Activated gamma-delta T cell treated with Interleukin-2 at 50 U/mL for 16 hours (primary cell): ENCODE data around the gene SPATA7.
"Not testable (repeated sequence)": the region's sequence is repeated elsewhere in the genome, so short reads cannot be mapped to it uniquely, and the experiment has no call there.

Experiments used
- DNase-seq: peaks from one replicate; pipeline ENCODE4 v3.0.0-alpha.2; 2020

The SPATA7 gene, protein sequence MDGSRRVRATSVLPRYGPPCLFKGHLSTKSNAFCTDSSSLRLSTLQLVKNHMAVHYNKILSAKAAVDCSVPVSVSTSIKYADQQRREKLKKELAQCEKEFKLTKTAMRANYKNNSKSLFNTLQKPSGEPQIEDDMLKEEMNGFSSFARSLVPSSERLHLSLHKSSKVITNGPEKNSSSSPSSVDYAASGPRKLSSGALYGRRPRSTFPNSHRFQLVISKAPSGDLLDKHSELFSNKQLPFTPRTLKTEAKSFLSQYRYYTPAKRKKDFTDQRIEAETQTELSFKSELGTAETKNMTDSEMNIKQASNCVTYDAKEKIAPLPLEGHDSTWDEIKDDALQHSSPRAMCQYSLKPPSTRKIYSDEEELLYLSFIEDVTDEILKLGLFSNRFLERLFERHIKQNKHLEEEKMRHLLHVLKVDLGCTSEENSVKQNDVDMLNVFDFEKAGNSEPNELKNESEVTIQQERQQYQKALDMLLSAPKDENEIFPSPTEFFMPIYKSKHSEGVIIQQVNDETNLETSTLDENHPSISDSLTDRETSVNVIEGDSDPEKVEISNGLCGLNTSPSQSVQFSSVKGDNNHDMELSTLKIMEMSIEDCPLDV

DNA sequence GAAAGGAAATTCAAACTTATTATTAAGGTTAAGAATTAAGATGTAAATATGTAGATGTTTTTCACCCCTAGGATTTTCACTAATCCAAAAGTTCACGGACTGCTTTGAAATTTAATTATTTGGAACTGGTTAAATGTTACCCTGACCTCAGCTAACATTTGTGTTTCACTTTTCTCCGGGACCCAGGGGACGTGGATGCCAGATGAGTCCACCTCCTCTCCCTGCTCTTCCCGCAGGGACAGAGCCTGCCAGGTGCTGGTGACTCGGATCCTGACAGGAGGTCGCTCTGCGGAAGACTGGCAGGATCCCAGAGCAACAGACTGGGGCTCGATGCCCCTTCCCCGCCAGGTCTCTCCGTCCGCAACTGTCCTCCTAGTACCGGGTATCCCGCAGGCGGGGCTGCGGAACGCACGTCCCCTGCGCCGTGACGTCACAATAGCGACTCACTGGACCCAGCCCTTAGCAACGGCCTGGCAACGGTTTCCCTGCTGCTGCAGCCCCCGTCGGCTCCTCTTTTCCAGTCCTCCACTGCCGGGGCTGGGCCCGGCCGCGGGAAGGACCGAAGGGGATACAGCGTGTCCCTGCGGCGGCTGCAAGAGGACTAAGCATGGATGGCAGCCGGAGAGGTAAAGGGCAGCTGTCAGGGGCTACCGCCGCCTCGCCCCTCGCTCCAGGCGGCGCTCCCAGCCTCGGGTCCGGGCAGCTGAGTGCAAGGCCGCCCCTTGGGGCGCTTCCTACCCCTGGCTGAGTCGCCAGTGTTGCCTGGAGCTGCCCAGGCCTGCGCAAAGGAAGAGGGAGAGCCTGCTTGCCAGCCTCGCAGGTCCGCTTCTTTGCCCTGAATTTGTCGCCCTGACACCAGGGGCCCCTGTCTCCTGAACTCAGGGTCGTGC is at the start of gene SPATA7:
SPATA7 (plus strand) TSS at position 446 of the 890 bp plus-strand sequence; CDS start at position 608, 162 bp downstream.
- DNase-seq = peak; percentile 71

GRCh38 chr14:88340357-88340756 is 45.1 kb upstream of the SPATA7 start:
- DNase-seq = no peak

DNA sequence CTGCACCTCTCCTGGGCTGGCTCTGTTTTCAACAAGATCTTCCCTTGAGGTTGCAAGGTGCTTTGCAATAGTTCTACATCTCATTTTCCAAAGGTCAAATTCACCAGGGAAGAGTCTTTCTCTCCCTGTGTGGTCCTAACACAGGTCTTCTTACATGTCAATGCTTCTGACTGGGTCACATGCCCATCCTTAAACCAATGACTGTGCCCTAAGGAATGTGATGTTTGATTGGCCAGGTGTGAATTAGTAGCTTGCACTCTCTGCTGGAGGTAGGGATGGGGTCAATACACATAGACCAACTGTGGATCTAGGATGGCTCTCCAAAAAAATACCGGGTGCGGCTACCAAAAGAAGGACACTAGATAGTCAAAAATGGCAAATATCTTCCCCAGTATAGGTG is 42.5 kb upstream of the SPATA7 start:
- DNase-seq = no peak

GRCh38 chr14:88346048-88346639 is 39.3 kb upstream of the SPATA7 start:
- no peak for DNase-seq

DNA sequence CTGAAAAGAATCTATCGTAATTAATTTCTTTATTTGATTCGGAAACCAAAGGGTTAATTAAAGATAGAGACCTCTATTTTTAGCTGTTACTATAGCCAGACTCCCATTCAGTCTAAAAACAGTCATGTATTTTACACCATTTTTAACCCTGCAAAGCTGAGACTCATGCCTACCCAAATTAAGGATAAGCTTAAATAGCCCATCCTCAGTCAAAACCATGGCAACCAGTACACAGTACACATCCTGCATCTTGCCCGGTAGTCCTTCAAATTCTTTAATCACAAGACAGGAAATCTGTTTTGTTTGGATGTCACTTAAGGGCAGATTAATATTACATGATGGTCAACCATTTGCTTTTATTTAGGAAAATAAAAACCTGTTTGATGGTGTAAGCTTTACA is 36.9 kb upstream of the SPATA7 start:
- DNase-seq = no peak

GRCh38 chr14:88351966-88352691 is 33.3 kb upstream of the SPATA7 start:
- DNase-seq = no peak

- no peak for DNase-seq
Measured at GRCh38 chr14:88352698-88353097, 32.8 kb upstream of the SPATA7 start.

- DNase-seq = no peak
Measured at GRCh38 chr14:88354358-88354757, 31.1 kb upstream of the SPATA7 start.

- no peak for DNase-seq
Measured at GRCh38 chr14:88359500-88359899, 26.0 kb upstream of the SPATA7 start.

GRCh38 chr14:88363644-88364043 is 21.8 kb upstream of the SPATA7 start:
- no peak for DNase-seq

GRCh38 chr14:88364710-88365413 is 20.6 kb upstream of the SPATA7 start:
- no peak for DNase-seq

GRCh38 chr14:88369496-88369895 is 16.0 kb upstream of the SPATA7 start:
- DNase-seq = no peak

DNA sequence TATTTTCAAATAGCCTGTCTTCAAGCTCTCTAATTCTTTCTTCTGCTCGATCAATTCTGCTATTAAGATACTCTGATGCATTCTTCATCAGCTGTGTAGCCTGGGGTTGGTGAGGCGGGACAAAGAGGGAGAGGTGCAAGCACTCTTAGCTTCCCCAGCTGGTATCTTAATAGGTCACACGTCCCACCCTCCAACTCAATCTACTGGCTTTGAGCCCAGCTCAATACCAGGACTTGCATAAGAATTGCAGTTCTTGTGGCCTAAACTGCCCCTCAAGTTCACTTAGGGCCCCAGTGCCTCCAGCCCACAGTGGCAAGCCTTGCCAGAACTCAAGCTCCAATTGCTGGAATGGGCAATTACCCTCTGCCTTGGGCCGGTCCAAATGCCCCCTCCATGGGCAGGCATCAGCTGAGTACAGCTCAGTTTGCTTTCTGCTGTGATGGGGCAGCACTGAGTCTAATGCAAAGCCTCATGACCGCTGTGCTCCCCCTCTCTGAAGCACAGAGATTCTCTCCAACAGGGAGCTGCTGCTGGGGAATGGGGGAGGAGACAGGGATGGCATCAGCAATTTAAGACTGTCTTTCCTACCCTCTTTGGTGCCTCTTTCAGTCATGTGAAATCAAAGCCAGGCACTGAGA is 5.6 kb upstream of the SPATA7 start:
- no peak for DNase-seq

GRCh38 chr14:88380405-88380804 is 5.1 kb upstream of the SPATA7 start:
- no peak for DNase-seq

DNA sequence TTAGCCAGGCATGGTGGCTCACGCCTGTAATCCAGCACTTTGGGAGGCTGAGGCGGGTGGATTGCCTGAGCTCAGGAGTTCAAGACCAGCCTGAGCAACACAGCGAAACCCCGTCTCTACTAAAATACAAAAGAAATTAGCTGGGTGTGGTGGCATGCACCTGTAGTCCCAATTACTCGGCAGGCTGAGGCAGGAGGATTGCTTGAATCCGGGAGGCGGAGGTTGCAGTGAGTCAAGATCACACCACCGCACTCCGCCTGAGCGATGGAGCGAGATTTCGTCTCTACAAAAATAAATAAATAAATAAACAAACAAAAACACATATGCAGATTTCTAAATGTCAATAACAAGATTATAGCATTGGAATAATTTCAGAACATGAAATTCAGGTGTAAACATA is 3.8 kb upstream of the SPATA7 start:
- DNase-seq = not testable (repeated sequence)

DNA sequence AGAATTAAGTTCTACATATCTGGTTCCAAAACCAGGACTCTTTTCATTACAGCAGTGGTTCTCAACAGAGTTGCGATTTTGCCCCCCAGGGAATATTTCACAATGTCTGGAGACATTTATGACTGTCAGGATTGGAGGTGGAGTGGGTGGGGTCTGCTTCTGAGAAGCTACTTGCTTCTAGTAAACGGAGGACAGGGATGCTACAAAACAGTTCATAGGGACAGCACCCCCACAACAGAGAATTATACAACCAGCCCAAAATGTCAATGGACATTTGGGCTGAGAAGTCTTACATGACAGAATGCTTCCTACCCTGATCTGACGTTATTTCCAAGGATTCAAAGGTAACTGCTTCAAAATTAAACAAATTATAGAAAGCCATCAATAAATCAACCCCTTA is 739 bp upstream of the SPATA7 start:
- no peak for DNase-seq

DNA sequence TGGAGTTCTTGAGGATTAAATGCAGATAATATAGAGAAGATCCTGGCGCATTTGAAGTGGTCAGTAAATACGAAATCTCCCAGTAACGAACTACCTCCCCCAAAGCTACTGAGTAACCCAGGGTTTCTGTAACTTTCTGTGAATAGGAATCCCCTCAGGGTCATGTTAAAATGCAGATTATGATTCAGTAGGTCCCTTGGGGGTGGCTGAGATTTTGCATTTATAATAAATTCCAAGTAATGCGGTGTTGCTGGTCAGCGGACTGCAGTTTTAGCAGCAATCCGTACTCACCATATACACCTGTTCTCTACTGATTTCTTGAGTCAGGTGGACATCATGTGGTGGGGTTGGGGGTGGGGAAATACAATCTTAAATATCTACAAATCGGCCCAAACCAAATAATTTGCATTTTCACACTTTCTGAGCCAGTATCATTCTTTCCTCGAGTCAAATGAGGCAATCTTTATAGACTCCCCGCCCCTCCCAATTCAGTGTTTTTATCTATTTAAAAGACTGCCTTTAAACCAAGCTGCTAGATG is 868 bp downstream of the SPATA7 start:
- DNase-seq = no peak

- DNase-seq = no peak
Measured at GRCh38 chr14:88388741-88389282, 3.4 kb downstream of the SPATA7 start.

- DNase-seq = no peak
Measured at GRCh38 chr14:88392609-88393008, 7.2 kb downstream of the SPATA7 start.

GRCh38 chr14:88411039-88411438 is 25.6 kb downstream of the SPATA7 start:
- DNase-seq = no peak

GRCh38 chr14:88417594-88417993 is 32.1 kb downstream of the SPATA7 start:
- no peak for DNase-seq
